ENCODE measurements around the gene MRC2.

Gene MRC2

GRCh38 chr17:62631936-62632924, 4.8 kb downstream of the MRC2 start:
- in situ Hi-C loops (cut with MboI; ENCODE audit: low sequenced_read_pairs) = no loop called here

- in situ Hi-C loops (cut with MboI; ENCODE audit: low sequenced_read_pairs) = no loop called here
Measured at GRCh38 chr17:62637809-62638208, 10.3 kb downstream of the MRC2 start.

- in situ Hi-C loops (cut with MboI; ENCODE audit: low sequenced_read_pairs) = no loop called here
Measured at GRCh38 chr17:62641153-62641552, 13.7 kb downstream of the MRC2 start.

GRCh38 chr17:62641951-62642350, 14.5 kb downstream of the MRC2 start:
- in situ Hi-C loops (cut with MboI; ENCODE audit: low sequenced_read_pairs) = no loop called here

GRCh38 chr17:62643496-62643895, 16.0 kb downstream of the MRC2 start:
- in situ Hi-C loops (cut with MboI; ENCODE audit: low sequenced_read_pairs) = no loop called here

GRCh38 chr17:62644487-62645173, 17.2 kb downstream of the MRC2 start:
- in situ Hi-C loops (cut with MboI; ENCODE audit: low sequenced_read_pairs) = no loop called here

- in situ Hi-C loops (cut with MboI; ENCODE audit: low sequenced_read_pairs) = no loop called here
Measured at GRCh38 chr17:62648251-62648955, 20.9 kb downstream of the MRC2 start.

- in situ Hi-C loops (cut with MboI; ENCODE audit: low sequenced_read_pairs) = no loop called here
Measured at GRCh38 chr17:62648956-62649294, 21.5 kb downstream of the MRC2 start.

- in situ Hi-C loops (cut with MboI; ENCODE audit: low sequenced_read_pairs) = no loop called here
Measured at GRCh38 chr17:62649570-62649969, 22.1 kb downstream of the MRC2 start.

GRCh38 chr17:62650587-62650986, 23.1 kb downstream of the MRC2 start:
- in situ Hi-C loops (cut with MboI; ENCODE audit: low sequenced_read_pairs) = no loop called here

- in situ Hi-C loops (cut with MboI; ENCODE audit: low sequenced_read_pairs) = no loop called here
Measured at GRCh38 chr17:62652251-62653001, 25.0 kb downstream of the MRC2 start.

GRCh38 chr17:62653002-62653825, 25.7 kb downstream of the MRC2 start:
- in situ Hi-C loops (cut with MboI; ENCODE audit: low sequenced_read_pairs) = no loop called here

- in situ Hi-C loops (cut with MboI; ENCODE audit: low sequenced_read_pairs) = no loop called here
Measured at GRCh38 chr17:62653826-62654761, 26.6 kb downstream of the MRC2 start.

GRCh38 chr17:62655656-62656055, 28.2 kb downstream of the MRC2 start:
- in situ Hi-C loops (cut with MboI; ENCODE audit: low sequenced_read_pairs) = no loop called here

GRCh38 chr17:62656446-62656845, 29.0 kb downstream of the MRC2 start:
- in situ Hi-C loops (cut with MboI; ENCODE audit: low sequenced_read_pairs) = no loop called here

GRCh38 chr17:62657145-62657665, 29.7 kb downstream of the MRC2 start:
- in situ Hi-C loops (cut with MboI; ENCODE audit: low sequenced_read_pairs) = no loop called here

- in situ Hi-C loops (cut with MboI; ENCODE audit: low sequenced_read_pairs) = no loop called here
Measured at GRCh38 chr17:62657690-62658089, 30.2 kb downstream of the MRC2 start.

- in situ Hi-C loops (cut with MboI; ENCODE audit: low sequenced_read_pairs) = no loop called here
Measured at GRCh38 chr17:62658136-62658920, 30.9 kb downstream of the MRC2 start.

All from HL-60/S4 treated with phorbol 12-myristate 13-acetate at 8.2 ng/mL for 4 days and 3 days (cell line).